NT2/D1 (cell line): ENCODE measurements around the gene ATP5F1E.

Experiments used
- SUZ12 ChIP-seq: IDR thresholded peaks from 2 replicates; pipeline ENCODE4 v1.6.1; 2011; ENCODE audit not compliant: insufficient read length, insufficient read depth; ENCODE audit errors: extremely low read depth
- YY1 ChIP-seq: IDR thresholded peaks from 2 replicates; pipeline ENCODE4 v1.6.1; 2011; ENCODE audit not compliant: insufficient read length, insufficient read depth
- ZNF274 ChIP-seq: IDR thresholded peaks from 2 replicates; pipeline ENCODE4 v1.6.1; 2011; ENCODE audit warnings: mild to moderate bottlenecking, low read depth, low read length

DNA sequence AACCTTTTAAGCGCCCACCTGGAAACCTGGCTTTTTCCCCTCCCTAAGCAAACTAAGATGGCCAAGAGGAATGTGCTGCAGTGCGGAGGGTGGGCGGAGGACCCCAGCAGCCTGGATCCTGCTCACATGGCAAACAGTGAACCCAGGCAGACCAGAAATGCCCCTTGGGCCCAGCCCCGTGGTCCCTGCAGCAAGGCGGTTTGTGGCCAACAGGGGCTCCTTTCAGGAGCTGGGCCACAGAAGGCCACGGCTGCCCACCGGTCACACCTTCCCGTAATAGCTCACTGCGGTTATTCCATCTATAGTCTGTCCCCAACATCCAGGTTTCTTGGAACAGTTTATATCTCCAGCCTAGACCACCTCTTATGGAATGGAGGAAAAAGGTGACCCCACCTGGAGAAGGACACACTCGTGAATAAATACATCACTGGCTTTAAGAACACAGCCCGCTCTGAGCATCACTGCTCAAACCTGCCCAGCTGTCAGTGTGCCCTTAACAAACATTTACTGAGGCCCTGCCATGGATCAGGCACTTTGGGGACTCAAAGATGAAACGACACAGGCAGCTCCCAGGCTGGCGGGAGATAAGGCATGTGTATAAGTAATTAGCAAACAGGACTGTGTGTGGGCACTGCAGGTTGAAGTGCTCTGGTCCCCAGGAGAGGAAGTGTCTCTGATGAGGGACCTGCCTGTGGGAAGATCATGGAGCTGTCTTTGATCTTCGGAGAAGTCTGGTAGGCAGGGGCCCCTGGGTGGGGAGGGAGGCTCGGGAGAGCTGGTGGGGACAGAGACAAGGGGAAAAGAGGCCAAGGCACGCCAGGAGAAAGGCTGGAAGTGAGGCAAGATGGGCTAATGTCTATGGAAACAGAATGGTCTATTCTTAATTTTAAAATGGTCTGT lies 16.1 kb downstream of the ATP5F1E start:
- TF ChIP-seq YY1 = no peak
- no peak for TF ChIP-seq ZNF274
- TF ChIP-seq SUZ12 = no peak
